Measurements from ENCODE around the gene PRKG1. TPM values are rescaled to one million over a fixed set of nuclear protein-coding genes. Genes with fewer than 3 reads are reported as not detected.

The PRKG1 gene
- total RNA-seq, 4 donors from 2014 or later: 24.5 to 46.1 (median 37.1) TPM

DNA sequence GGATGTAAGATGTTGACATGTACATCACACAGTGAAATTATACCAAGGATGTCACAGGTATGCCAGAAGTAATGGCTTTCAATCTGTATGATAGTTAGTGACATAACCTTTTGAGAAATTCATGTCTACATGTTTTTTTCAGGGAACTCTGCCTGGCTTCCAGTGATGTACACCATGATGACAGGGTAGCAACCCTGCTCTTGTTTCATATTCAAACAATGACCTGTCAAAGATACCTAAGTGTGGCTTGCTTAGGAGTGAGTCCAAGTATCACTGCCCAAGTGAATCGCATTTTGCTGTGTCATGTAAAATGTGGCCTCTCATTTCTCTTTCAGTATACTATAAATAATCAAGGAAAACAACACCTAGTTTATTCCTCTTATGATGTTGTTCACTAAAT lies 1033.9 kb downstream of the PRKG1 start:
- no peak for TF ChIP-seq POLR2A (IDR thresholded peaks at IDR 0.05; ENCODE audit: low read depth)
- H3K36me3 ChIP-seq: no peaks in the 10 kb centered on the region
- H3K4me1 ChIP-seq: peaks cover 0 to 7% (median 1%) of the 10 kb centered on the region in 4 donors
- H3K27ac ChIP-seq (replicated peaks in 1 of 4): no peak overlapping the region
- H3K9me3 ChIP-seq: no peaks in the 10 kb centered on the region
- no peak overlapping the region for H3K4me3 ChIP-seq
- H3K27me3 ChIP-seq: no peaks in the 10 kb centered on the region
- intact Hi-C loops (cut with DNase I): no loop called here
- DNase-seq (ENCODE audit: extremely low spot score): no peak
- 77% methylated on average over 1 of the region's 1 CpG for WGBS

DNA sequence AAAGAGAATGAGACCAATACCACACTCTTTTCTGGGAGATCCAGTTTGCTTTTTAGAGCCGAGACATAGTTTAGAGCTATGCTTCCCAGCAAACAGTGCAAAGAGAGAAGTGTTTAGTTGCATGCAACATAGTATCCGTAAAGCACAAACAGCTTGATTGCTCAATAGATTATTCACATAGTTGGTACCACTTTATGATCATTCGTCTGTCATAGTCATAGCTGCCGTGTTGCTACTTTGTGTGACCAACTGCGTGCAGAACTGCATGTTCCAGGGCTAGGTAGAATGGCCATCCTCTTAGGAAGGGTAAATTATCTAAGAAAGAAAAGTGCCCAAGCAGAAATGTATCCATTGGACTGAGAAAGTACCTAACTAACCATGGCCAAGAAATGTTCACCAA lies 1036.3 kb downstream of the PRKG1 start:
- H3K27me3 ChIP-seq: no peaks in the 10 kb centered on the region
- TF ChIP-seq EP300 (IDR thresholded peaks at IDR 0.05): no peak
- TF ChIP-seq CTCF (IDR thresholded peaks at IDR 0.05): no peak
- TF ChIP-seq POLR2A (IDR thresholded peaks at IDR 0.05; ENCODE audit: low read depth): no peak
- TF ChIP-seq POLR2AphosphoS5 (IDR thresholded peaks at IDR 0.05): no peak
- H3K36me3 ChIP-seq: no peaks in the 10 kb centered on the region
- intact Hi-C loops (cut with DNase I): no loop called here
- DNase-seq (ENCODE audit: extremely low spot score): no peak
- WGBS: 91% methylated on average over 5 of the region's 5 CpGs
- H3K9me3 ChIP-seq: no peaks in the 10 kb centered on the region
- peaks cover 0 to 6% (median 1%) of the 10 kb centered on the region in 4 donors for H3K4me1 ChIP-seq
- no peak overlapping the region for H3K27ac ChIP-seq (replicated peaks in 1 of 4)
- no peak overlapping the region for H3K4me3 ChIP-seq

DNA sequence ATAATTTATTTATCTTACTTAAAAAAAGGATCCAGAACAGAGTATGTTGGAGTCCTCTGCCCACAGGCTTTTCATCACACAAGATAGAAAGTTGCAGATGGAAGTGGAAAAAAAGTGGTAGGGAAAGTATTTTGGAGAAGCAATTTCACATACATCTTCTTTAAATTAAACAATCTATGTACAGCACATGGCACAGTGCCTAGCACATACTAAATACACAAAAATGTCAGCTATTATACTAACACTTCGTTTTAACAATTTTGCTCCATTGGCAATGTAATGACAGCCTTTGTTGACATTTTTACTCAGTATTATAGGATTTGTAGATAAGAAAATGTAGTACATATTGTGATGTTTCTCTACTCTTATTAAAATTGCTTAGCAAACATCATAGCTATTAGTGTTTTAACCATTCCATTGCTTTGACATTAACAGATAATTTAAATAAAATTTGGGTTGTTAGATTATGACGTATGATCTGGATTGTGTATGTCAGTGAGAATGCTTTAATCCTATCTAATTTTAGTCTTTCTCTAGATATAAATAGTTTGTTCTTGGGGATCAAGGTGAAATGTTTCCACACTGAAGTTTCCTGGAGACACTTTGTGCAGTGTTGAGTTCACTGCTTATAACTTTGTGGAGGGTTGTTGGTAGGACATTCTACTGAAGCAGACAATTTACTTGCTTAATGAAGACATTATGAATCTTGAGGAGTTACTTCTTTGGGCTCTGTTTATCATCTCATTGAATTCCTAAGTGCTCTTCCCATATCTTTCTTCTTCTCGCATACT lies 1037.0 kb downstream of the PRKG1 start:
- H3K27me3 ChIP-seq: no peaks in the 10 kb centered on the region
- H3K4me1 ChIP-seq: no peaks in the 10 kb centered on the region
- no peaks in the 10 kb centered on the region for H3K36me3 ChIP-seq
- no peak overlapping the region for H3K4me3 ChIP-seq
- no peak for TF ChIP-seq EP300 (IDR thresholded peaks at IDR 0.05)
- TF ChIP-seq CTCF (IDR thresholded peaks at IDR 0.05): no peak
- no peak for TF ChIP-seq POLR2AphosphoS5 (IDR thresholded peaks at IDR 0.05)
- TF ChIP-seq POLR2A (IDR thresholded peaks at IDR 0.05; ENCODE audit: low read depth): no peak
- no peak overlapping the region for H3K27ac ChIP-seq (replicated peaks in 1 of 4)
- DNase-seq (ENCODE audit: extremely low spot score): no peak
- 44% methylated on average over 3 of the region's 3 CpGs for WGBS
- no peaks in the 10 kb centered on the region for H3K9me3 ChIP-seq
- intact Hi-C loops (cut with DNase I): no loop called here

- H3K4me1 ChIP-seq: no peaks in the 10 kb centered on the region
- H3K27ac ChIP-seq (replicated peaks in 1 of 4): no peak overlapping the region
- TF ChIP-seq CTCF (IDR thresholded peaks at IDR 0.05): no peak
- no peak for TF ChIP-seq EP300 (IDR thresholded peaks at IDR 0.05)
- TF ChIP-seq POLR2AphosphoS5 (IDR thresholded peaks at IDR 0.05): no peak
- no peak for TF ChIP-seq POLR2A (IDR thresholded peaks at IDR 0.05; ENCODE audit: low read depth)
- H3K4me3 ChIP-seq: no peak overlapping the region
- intact Hi-C loops (cut with DNase I): no loop called here
- WGBS: 83% methylated on average over 3 of the region's 3 CpGs
- no peak for DNase-seq (ENCODE audit: extremely low spot score)
- no peaks in the 10 kb centered on the region for H3K9me3 ChIP-seq
- no peaks in the 10 kb centered on the region for H3K27me3 ChIP-seq
- H3K36me3 ChIP-seq: no peaks in the 10 kb centered on the region
These were observed 1041.5 kb downstream of the PRKG1 start for GRCh38 chr10:52115823-52116222.

DNA sequence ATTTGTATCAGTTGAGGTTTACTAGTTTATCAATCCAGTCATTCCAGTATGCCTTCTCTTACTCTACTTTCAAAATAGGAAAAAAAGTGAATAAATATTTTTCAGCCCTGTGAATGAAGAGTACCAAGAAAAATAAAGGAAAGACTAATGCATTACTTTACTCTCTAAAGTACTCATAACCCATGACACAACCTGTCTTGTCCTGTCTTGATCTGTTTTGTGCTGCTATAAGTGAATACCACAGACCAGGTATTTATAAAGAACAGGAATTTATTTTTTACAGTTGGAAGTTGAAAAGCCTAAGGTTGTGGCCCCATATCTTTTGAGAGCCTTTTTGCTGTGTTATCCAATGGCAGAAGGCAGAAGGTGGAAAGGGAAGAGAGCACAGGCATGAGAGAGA lies 1045.2 kb downstream of the PRKG1 start:
- Histone ChIP-seq H3K9me3 (no peaks in the 10 kb centered on the region), H3K4me1 (no peaks in the 10 kb centered on the region), H3K4me3 (no peak overlapping the region), H3K27ac (replicated peaks in 1 of 4) (no peak overlapping the region), H3K27me3 (no peaks in the 10 kb centered on the region), H3K36me3 (no peaks in the 10 kb centered on the region)
- intact Hi-C loops (cut with DNase I): no loop called here
- DNase-seq (ENCODE audit: extremely low spot score): no peak
- no peak for TF ChIP-seq CTCF (IDR thresholded peaks at IDR 0.05)
- TF ChIP-seq POLR2AphosphoS5 (IDR thresholded peaks at IDR 0.05): no peak
- TF ChIP-seq POLR2A (IDR thresholded peaks at IDR 0.05; ENCODE audit: low read depth): no peak
- TF ChIP-seq EP300 (IDR thresholded peaks at IDR 0.05): no peak

Measured in esophagus muscularis mucosa (tissue), 4 donors.